Thyroid gland (tissue), 4 donors: Measurements from ENCODE around the gene C9orf50.

ENCODE experiments used
- CTCF ChIP-seq, 6 experiments: fragments of 200-600 bp in 3 of 6; fragments of 450-650 bp in 3 of 6; sonication (generic) in 3 of 6; IDR thresholded peaks; one replicate each; pipeline ENCODE4 v1.5.1; 2016 to 2019; ENCODE audit warnings: antibody characterized with exemption in 6 of 6, mild to moderate bottlenecking in 2 of 6, inconsistent platforms in 1 of 6, moderate library complexity in 1 of 6
- POLR2A ChIP-seq, 2 donors: fragments of 450-650 bp; IDR thresholded peaks; one replicate each; pipeline ENCODE4 v1.6.1; 2017; ENCODE audit warnings: antibody characterized with exemption in 2 of 2, mild to moderate bottlenecking in 2 of 2, moderate library complexity in 1 of 2

- TF ChIP-seq POLR2A (IDR thresholded peaks at IDR 0.05): no peak
- TF ChIP-seq CTCF (IDR thresholded peaks at IDR 0.05): no peak
These were observed 45.1 kb downstream of the C9orf50 start for GRCh38 chr9:129575818-129576217.
